ENCODE results near the gene LINC01488.

The LINC01488 gene

GRCh38 chr11:69465236-69466000, 16.0 kb upstream of the LINC01488 start:
- DNase-seq = no peak

- DNase-seq = no peak
Measured at GRCh38 chr11:69466039-69466438, 15.4 kb upstream of the LINC01488 start.

DNA sequence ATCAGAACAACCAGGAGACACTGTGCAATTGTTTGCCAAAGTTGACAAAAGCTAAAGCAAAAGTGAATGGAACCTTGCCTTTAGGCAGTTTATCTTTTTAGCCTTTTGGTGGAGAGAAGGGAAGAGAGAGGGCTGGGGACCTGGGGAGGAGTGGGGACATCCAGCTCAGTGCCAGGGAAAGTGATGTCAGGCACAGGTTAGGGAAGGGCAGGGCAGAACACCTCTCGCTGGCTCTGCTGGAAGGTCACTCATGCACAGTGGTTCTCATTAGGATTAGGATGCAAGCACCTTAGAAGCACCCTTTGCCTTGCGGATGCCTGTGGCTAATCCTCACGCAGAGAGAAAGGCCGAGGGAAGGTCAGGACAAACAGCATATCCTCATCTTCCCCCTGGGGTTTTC, 14.3 kb upstream of the LINC01488 start:
- no peak for DNase-seq

GRCh38 chr11:69467646-69468045, 13.8 kb upstream of the LINC01488 start:
- no peak for DNase-seq

- DNase-seq = no peak
Measured at GRCh38 chr11:69468221-69468620, 13.2 kb upstream of the LINC01488 start.

DNA sequence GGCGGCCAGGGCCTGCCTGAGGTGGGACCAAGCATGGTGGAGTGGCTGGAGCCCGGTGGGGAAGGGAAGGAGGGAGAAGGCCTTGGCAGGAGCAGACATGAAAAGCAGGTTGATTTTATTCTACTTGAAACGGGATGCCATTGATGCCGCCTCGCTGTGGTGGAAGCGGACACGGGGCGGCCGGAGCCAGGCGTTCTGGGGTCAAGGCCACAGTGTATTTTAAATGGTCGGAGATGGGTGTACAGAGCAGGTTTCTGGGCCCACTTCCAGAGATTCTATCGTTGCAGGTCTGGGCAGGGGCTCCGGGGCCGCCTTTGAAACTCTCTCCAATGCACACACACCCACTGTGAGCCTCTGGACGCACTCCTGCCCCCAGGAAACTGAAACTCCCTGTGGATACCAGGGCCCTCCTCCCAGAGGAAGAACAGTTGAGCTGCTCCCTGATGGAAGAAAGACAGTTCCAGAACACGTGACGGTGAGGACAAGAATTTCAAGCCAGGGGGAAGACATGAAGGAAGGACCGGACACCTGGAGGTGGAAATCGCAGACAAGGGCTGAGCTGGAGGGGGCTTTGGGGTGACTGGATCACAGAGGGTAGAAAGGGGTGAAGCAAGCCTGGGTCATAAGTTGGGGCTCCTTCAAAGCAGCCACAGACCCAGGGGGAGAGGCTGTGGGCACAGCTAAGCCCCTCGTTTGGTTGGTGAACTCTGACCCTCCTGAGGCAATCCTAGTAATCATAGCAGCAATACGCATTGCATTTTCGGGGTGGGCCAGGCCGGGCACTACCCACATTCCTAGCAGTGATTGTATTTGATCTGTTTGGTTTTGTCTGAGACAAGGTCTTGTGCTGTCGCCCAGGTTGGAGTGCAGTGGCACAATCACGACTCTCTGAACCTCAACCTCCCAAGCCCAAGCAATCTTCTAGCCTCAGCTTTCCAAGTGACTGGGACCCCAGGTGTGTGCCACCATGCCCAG, 12.3 kb upstream of the LINC01488 start:
- no peak for DNase-seq

GRCh38 chr11:69470301-69470700, 11.2 kb upstream of the LINC01488 start:
- no peak for DNase-seq

DNA sequence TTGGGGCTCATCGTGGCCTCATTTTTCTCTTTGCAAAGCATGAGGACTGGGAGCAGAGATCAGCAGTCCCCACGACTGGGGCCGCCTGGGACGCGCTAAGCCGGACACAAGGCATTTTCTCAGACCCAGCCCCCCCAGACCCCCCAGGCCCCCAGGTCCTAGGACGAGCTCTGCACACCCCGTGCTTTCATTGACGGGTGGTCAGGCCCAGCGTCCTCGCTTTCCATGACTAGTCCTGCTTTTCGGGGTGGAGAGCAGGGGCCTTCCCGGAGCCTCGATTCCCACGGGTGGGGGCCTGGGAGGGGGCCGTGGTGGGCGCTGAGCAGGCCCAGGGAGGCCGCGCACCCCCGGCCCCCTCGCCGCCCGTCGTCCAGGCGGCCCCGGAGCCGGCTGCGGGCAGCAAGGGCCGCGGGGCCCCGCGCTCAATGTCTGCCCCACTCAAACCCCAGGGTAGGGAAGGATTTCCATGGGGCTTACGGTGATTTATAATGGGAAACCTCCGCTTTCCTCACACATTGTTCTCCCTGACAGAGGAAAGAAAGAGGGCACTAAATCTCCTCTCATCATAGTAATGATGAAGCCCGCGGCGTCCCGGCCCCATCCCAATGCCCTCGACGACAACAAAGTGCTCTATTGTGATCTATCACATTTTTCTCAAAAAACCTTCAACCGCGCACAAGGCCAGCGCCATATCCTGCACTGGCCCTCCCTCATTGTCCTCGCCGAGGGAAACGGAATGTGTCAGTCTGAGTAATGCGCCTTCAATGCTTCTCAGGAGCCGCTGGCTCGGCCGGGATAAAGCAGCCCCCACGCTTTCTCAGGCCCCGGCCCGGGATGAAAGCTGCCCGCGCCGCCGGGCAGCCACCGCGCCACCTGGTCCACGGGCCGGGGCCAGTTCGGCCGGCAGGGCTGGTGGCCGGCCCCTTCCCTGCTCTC, 10.4 kb upstream of the LINC01488 start:
- DNase-seq = no peak

GRCh38 chr11:69471729-69472540, 9.5 kb upstream of the LINC01488 start:
- DNase-seq = no peak

DNA sequence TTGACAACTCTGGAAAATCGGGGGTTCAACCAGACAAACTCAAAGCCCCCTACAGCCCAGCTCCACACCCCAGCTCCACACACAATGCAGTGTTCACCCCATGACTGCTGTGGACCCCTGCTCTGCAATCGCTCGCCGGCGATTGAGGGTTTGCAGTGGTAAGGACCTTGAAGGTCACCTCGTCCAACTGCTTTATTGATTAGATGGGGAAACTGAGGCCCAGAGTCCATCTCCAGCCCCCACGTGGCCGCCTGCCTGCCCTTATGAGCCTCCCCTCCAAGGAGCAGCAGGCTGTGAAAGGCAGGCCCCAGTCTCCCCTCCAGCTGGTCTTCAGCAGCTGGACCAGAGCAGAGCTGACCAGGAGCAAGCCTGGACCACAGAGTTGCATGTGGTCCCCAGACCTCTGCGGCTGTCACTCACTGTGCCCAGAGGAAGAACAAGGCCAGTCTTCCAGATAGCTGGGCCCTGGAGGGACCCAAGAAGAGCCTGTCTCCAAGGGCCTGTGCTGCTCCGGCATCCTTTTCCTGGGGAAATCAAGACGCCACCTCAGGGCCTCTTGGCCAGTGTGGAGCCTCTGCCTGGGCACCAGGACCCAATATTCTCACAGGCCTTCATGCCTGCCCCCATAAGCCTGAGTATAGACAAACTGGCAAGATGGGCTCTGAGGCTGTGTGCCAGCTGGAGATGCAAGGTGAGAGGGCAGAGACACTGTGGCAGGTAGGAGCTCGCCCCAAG, 8.8 kb upstream of the LINC01488 start:
- DNase-seq = no peak

DNA sequence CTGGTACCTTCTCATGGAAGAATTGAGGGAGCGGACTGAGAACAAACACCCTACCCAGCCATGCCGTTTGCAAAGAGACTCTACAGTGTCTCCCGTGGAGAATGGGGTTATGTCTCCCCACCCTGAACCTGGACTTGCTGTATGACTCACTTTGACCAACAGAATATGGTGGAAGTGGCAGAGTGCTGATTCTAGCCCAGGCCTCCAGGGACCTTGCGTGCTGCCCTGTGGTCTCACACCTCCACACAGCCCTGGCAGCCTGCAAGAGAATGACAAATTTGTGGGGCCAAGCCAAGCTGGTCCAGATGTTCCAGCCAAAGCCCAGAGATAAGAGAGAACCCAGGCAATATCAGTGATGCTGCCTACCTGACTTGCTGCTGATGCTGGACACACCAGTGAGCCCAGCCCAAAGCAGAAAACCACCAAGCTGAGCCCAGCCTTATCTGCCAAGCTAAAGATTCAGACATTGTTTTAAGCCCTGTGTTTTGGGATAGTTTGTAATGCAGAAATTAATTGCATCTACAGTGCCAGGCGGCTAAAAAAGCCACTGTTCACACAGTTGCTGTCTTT, 8.1 kb upstream of the LINC01488 start:
- no peak for DNase-seq

GRCh38 chr11:69474736-69475135, 6.7 kb upstream of the LINC01488 start:
- DNase-seq = no peak

- no peak for DNase-seq
Measured at GRCh38 chr11:69475141-69475865, 6.2 kb upstream of the LINC01488 start.

- no peak for DNase-seq
Measured at GRCh38 chr11:69475866-69476471, 5.5 kb upstream of the LINC01488 start.

DNA sequence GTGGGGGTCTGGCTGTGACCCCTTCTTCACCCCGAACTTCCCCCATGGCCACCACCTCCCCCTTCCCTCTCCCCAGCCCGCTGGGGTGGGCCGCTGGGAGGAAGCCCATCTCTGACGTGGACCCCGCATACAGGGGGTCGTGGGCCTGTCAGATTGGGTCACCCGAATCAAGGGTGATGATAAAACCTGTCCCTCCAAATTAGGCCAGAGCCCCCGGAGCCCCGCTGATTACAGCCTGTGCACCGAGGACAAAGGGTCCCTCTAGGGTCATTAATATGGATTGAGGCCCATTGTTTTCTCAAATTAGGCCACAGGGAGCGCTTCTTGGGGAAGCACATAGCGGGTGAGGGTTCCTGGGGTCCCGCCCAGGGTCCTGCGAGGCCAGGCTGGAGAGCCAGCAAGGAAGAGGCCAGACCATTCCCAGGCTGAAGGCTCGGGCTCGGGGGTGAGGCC, 4.9 kb upstream of the LINC01488 start:
- no peak for DNase-seq

GRCh38 chr11:69477086-69477485, 4.4 kb upstream of the LINC01488 start:
- no peak for DNase-seq

DNA sequence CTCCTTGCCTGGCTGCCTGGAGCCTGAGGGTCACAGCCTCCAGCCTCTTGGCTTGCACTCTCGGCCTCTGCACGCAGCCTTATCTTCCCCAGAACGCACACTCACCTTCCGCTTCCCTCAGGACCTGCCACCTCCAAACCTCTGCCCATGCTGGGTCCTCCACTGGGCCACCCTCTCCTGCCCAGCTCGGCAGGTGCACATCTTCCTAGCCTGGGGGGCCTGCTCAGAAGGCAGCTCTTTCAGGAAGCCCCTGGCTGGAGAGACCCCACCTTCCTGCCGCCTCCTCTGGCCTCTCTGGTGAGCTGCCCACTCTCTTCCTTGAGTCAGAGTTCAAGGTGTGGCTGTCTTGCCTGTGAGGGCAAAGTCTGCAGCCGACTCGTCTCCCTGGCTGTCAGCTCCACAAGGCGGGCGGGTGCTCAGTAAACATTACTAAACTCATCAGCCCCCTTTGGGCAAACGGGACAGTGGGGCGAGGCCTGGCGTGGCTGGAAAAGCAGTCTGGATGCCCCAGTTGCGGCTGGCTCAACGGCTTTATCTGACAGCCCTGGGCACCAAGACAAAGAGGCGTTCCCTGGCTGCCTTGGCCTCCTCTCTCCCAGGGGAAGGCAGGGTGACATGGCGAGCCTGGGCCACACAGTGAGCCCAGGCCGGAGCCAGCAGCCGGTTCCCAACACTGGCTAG, 1.7 kb upstream of the LINC01488 start:
- DNase-seq = no peak

- DNase-seq = no peak
Measured at GRCh38 chr11:69480547-69481392, 693 bp upstream of the LINC01488 start.

Data from RPMI8226 (cell line).